Measurements from ENCODE around the gene MACROH2A1.

MACROH2A1 gene

DNA sequence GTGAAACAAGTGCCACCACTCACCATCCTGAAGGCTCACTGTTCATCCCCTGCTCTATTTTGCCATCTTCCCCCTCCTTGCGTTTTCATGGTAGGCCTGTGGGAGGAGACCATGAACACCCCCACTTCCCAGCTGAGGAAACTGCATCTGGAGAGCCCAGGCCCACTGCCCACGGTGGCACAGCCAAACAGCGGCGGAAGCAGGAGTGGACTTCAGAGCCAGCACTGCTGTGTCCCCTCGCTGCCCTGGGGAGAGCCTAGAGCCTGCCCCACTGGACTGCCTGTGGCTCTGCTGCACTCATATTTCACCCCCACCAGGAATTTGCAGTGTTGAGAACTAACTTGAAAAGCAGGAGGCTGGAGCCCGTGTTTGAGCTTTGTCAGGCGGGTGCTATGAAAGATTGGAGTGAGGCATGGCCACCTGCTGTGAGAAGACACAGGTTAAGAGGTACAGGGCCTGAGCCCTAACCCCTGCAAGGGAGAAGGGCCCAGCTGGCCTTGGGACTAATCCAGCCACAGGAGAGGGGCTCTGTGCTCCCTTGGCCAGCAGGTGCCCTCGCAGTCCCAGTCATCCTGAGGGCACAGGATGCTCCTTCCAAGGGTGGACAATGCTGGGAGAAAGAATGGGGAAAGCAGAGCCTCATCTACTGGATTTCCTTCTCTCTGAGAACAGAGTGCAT is 79.0 kb downstream of the MACROH2A1 start:
- Histone ChIP-seq H3K4me3 (no peak overlapping the region), H3K36me3 (replicated peaks) (no peaks in the 10 kb centered on the region), H3K27me3 (ENCODE audit: low read depth) (no peaks in the 10 kb centered on the region), H3K4me1 (no peaks in the 10 kb centered on the region), H3K9me3 (no peaks in the 10 kb centered on the region)
- no peak for DNase-seq (ENCODE audit: low spot score in 2 of 2)
- in situ Hi-C loops (cut with MboI; ENCODE audit: low sequenced_read_pairs) = no loop called here

DNA sequence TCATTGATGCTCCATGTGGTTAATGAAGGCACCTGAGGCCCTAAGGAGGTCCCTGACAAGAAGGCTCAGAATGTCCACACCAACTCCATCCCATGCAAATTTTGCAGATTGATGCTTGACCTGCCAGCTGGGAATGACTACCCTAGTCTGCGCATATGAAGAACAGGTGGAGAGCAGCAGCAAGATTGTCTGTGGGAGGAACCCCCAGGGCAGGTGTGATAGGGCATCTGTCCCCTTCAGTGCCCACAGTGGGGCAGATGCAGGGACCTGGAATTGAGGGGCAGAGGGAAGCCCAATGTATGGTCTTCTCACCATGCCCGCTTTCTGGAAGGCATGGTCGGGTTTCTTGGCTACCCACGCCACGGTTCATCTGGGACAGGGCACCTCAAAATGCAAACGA is 79.6 kb downstream of the MACROH2A1 start:
- no peak for DNase-seq (ENCODE audit: low spot score in 2 of 2)
- H3K4me1 ChIP-seq = no peaks in the 10 kb centered on the region
- H3K4me3 ChIP-seq = no peak overlapping the region
- H3K36me3 ChIP-seq (replicated peaks) = no peaks in the 10 kb centered on the region
- no peaks in the 10 kb centered on the region for H3K27me3 ChIP-seq (ENCODE audit: low read depth)
- no peaks in the 10 kb centered on the region for H3K9me3 ChIP-seq
- in situ Hi-C loops (cut with MboI; ENCODE audit: low sequenced_read_pairs) = no loop called here

DNA sequence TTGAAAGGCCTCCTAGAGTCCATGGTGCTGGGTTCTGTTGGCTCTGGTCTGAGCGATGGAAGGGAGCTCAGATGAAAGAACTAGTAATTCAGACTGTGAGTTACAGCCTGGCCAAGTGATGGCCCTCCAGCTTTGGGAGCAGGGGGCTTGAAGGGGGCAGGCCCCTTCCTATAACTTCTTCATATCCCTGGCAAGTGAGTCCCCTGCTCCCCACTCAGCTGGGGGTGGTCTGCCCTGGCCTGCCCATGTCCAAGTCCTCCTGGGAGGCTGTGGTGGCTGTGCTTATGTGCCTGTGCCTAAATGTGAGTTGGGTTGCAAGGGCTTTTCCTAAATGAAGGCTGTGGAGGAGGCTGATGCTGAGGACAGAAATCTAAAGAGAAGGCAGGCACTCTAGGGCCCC is 80.1 kb downstream of the MACROH2A1 start:
- H3K4me3 ChIP-seq = no peak overlapping the region
- no peaks in the 10 kb centered on the region for H3K36me3 ChIP-seq (replicated peaks)
- in situ Hi-C loops (cut with MboI; ENCODE audit: low sequenced_read_pairs) = no loop called here
- no peaks in the 10 kb centered on the region for H3K4me1 ChIP-seq
- no peaks in the 10 kb centered on the region for H3K9me3 ChIP-seq
- no peak for DNase-seq (ENCODE audit: low spot score in 2 of 2)
- H3K27me3 ChIP-seq (ENCODE audit: low read depth) = no peaks in the 10 kb centered on the region

DNA sequence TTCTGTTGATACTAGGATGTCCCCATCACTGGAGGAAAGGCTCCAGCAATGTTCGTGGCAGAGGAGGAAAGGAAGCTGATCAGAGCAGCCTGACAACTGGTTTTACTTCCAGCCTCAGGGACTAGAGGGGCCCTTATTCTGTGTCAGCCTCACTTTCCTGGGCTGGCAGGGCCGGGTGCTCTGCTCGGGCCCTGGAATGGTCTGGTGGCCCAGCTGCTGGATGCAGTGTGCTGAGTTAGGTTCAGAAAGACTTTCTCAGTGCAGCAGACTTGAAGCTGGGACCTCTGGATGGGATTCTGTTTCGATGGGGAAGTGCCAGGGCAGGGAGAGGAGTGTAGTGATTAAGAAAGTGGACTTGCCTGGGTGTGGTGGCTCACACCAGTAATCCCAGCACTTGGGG is 81.0 kb downstream of the MACROH2A1 start:
- H3K9me3 ChIP-seq = no peaks in the 10 kb centered on the region
- no peak for DNase-seq (ENCODE audit: low spot score in 2 of 2)
- H3K36me3 ChIP-seq (replicated peaks) = no peaks in the 10 kb centered on the region
- H3K4me3 ChIP-seq = no peak overlapping the region
- in situ Hi-C loops (cut with MboI; ENCODE audit: low sequenced_read_pairs) = no loop called here
- no peaks in the 10 kb centered on the region for H3K4me1 ChIP-seq
- no peaks in the 10 kb centered on the region for H3K27me3 ChIP-seq (ENCODE audit: low read depth)

DNA sequence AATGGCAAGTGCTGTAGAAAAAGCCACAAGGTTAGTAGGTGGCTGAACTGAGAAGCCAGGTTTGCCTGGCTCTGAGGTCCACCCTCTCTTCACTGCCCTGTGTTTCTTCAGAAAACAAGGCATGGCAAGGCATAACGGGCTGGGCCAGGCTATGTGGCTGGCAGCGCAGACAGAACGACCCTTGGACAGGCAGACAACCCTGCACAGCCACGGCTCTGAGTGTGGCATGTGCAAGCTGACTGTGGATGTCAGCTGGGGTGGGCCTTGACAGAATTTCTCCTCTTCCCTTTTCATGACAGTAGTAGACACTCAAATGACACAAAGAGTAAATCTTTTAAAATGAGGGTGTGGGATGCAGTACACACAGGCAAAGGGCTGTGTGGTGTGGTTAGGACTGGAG is 81.7 kb downstream of the MACROH2A1 start:
- Histone ChIP-seq H3K9me3 (no peaks in the 10 kb centered on the region), H3K36me3 (replicated peaks) (no peaks in the 10 kb centered on the region), H3K4me3 (no peak overlapping the region), H3K4me1 (no peaks in the 10 kb centered on the region), H3K27me3 (ENCODE audit: low read depth) (no peaks in the 10 kb centered on the region)
- no peak for DNase-seq (ENCODE audit: low spot score in 2 of 2)
- in situ Hi-C loops (cut with MboI; ENCODE audit: low sequenced_read_pairs) = no loop called here

DNA sequence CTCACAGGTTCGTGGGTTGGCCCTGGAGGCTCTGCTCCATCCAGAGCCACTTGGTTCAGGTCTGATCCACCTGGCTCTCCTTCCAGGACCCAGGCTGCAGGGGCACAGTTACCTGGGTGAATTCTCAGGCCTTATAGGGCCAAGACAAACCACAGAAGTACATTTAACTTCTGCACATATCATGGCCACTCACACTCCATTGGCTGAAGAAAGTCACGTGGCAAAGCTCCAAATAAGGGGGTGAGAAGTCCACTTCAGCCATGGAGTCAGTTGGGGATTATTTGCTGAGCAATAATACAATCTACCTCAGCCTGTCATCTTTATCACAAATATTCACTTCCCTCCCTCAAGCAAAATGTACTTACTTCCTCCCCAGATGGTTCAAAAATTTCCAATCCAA is 83.6 kb downstream of the MACROH2A1 start:
- DNase-seq (ENCODE audit: low spot score in 2 of 2) = no peak
- in situ Hi-C loops (cut with MboI; ENCODE audit: low sequenced_read_pairs) = no loop called here
- H3K4me3 ChIP-seq = no peak overlapping the region

DNA sequence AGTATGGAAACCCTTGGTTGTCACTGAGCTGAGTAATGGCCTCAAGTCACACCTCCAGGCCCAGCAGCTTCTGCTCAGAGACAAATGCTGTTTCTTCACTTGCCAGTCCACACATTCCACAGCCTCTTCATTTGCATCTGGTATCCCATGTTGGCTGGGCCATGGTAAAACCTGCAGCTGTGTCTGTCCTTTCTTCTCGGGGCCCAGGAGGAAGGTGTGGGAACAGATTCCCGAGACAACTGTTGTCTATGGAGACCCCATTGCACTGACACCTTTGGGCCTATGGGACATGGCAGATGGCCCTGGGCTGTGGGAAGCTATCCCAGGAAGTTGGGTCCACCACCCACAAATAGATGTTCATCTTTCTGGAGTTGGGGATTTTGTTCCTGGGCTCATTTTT is 85.1 kb downstream of the MACROH2A1 start:
- Histone ChIP-seq H3K36me3 (replicated peaks) (no peaks in the 10 kb centered on the region), H3K27me3 (ENCODE audit: low read depth) (no peaks in the 10 kb centered on the region), H3K4me1 (no peaks in the 10 kb centered on the region), H3K9me3 (no peaks in the 10 kb centered on the region), H3K4me3 (no peak overlapping the region)
- in situ Hi-C loops (cut with MboI; ENCODE audit: low sequenced_read_pairs) = no loop called here
- no peak for DNase-seq (ENCODE audit: low spot score in 2 of 2)

More for the DNA sequence above, 83.6 kb downstream of the MACROH2A1 start:
- H3K27me3 ChIP-seq (ENCODE audit: low read depth) = no peaks in the 10 kb centered on the region
- no peaks in the 10 kb centered on the region for H3K4me1 ChIP-seq
- H3K9me3 ChIP-seq = no peaks in the 10 kb centered on the region
- H3K36me3 ChIP-seq (replicated peaks) = no peaks in the 10 kb centered on the region

DNA sequence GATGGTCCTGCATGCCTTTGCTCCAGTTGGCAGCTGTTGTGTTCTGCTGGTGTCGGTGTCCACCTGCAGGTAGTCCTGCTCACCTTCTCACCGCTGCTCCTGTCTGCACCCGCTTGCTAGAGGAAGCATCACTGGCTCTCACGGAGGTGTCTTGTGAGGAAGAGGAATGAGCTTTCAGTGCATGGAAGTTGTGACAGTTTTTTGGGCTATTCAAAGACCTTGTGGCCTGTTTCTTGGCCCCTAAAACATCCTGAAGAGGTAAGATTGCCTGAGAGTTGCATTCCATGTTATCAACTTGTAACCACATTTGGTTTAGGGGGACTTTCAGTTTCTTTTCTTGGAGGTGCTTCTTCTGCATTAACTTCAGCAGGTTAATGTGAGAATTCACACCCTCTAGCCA is 85.6 kb downstream of the MACROH2A1 start:
- in situ Hi-C loops (cut with MboI; ENCODE audit: low sequenced_read_pairs) = no loop called here
- H3K9me3 ChIP-seq = no peaks in the 10 kb centered on the region
- no peaks in the 10 kb centered on the region for H3K36me3 ChIP-seq (replicated peaks)
- DNase-seq (ENCODE audit: low spot score in 2 of 2) = no peak
- no peaks in the 10 kb centered on the region for H3K4me1 ChIP-seq
- no peaks in the 10 kb centered on the region for H3K27me3 ChIP-seq (ENCODE audit: low read depth)
- no peak overlapping the region for H3K4me3 ChIP-seq

DNA sequence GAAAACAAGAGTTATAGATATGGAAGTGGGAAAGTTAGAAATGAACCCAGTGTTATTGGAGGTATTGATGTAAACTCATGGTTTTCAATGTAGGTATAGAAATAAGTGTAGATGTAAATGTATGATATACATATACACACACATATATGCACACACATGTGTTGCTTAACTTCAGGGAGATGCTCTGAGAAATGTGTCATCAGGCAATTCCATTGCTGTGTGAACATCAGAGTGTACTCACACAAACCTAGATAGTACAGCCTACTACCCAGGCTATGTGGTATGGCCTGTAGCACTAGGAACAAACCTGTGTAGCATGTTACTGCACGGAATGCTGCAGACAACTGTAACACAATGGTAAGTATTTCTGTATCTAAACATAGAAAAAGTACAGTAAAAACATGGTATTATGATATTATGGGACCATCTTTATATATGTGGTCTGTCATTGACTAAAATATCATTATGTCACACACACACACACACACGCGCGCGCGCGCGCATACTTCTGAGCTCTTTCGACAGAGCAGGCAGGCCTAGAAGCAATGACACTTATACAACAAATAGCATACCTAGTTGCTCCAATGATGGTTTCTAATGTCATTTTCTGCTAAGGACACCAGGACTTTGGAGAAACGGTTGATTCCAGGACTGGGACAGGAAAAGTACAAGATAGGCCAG is 86.6 kb downstream of the MACROH2A1 start:
- H3K4me1 ChIP-seq = no peaks in the 10 kb centered on the region
- in situ Hi-C loops (cut with MboI; ENCODE audit: low sequenced_read_pairs) = no loop called here
- DNase-seq (ENCODE audit: low spot score in 2 of 2) = no peak
- H3K36me3 ChIP-seq (replicated peaks) = no peaks in the 10 kb centered on the region
- H3K9me3 ChIP-seq = no peaks in the 10 kb centered on the region
- H3K4me3 ChIP-seq = no peak overlapping the region
- H3K27me3 ChIP-seq (ENCODE audit: low read depth) = no peaks in the 10 kb centered on the region

DNA sequence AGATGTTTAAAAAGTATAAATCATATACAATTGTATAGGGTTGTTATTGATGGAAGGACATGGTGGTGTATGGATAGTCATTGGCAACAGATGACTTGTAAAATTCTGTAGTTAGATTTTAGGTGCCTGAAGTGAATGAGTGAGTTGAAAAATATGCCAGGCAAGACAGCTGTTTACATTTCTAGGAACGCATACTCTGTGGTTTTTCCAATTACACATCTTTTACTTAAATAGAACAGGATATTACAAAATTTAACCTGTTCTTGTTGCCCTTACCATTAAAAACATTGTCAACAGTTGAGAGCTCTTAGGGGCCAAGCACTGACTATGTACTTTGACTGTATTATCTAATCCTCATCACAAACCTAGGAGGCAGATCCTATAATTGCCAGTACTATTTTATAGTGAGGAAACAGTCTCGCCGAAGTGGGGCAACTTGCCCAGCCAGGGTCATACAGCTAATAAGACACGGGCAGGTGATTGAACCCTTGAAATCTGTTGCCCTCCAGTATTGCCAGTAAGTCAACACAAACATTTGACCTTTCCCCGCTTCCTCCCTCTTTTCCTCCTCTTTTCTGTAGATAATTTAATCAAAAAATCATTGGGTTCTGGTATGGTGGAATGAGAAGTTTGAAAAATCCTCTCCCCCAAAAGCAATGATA is 88.6 kb downstream of the MACROH2A1 start:
- Histone ChIP-seq H3K9me3 (no peaks in the 10 kb centered on the region), H3K4me3 (no peak overlapping the region), H3K27me3 (ENCODE audit: low read depth) (no peaks in the 10 kb centered on the region), H3K4me1 (no peaks in the 10 kb centered on the region), H3K36me3 (replicated peaks) (no peaks in the 10 kb centered on the region)
- DNase-seq (ENCODE audit: low spot score in 2 of 2) = no peak
- in situ Hi-C loops (cut with MboI; ENCODE audit: low sequenced_read_pairs) = no loop called here

DNA sequence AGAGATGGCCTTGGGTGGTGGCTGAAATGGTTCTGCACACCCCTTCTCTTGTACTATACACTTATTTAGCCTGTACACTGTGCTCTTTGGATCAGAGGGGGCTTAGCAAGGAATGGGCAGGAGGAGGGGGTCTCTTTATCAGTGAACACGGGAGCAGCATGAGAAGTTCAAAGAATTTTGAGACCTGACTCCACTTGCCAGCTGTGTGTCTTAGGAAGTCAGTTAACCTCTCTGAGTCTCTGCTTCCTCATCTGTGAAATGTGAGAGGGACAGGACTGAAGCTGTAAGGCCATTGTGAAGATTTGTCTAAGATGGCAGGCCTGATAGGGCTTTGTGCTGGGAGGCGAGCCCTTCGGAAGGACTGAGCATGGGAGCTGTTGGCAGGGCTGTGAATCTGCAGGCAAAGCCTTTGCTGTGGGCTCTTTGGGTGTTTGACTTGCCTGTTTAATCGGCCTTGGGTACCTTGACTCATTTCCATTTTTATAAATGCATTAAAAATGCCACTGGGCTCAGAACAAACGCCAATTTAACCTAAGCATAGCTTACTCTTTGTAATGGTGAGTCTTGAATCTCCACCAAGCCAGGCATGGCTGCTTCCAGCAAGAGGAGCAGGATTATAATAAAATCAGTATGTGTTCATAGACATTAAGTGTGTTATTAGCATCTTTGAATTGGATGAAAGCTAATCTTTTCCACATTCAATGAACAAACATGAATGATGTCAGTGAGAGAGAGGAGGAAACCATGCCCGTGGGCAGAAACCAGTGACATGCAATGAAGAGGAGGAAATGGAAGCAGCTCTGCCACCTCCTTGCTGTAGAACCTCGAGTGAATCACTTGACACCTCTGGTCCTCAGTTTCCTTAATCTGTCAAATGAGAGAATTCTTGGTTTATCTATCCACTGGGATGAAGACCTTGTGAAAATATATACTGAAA is 89.4 kb downstream of the MACROH2A1 start:
- Histone ChIP-seq H3K4me3 (no peak overlapping the region), H3K9me3 (no peaks in the 10 kb centered on the region), H3K4me1 (no peaks in the 10 kb centered on the region), H3K36me3 (replicated peaks) (no peaks in the 10 kb centered on the region), H3K27me3 (ENCODE audit: low read depth) (no peaks in the 10 kb centered on the region)
- no peak for DNase-seq (ENCODE audit: low spot score in 2 of 2)
- in situ Hi-C loops (cut with MboI; ENCODE audit: low sequenced_read_pairs) = no loop called here

DNA sequence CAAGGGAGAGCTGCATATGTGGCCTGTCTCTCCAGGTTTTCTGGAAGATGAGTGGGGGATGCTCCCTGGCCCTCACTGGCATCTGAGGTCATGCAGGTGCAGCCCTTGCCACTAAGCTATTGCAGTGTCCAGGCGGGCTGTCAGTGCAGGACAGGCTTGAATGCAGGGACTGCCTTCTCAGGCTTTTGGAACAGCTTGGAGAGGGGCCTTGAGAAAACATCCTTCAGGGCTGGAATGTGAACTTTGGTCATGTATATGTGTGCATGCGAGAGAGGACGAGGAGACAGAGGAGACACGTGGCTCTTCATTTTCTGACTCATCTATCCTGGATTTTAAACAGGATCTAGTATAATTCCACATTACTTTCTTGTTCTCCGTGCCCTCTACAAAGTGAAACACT is 90.3 kb downstream of the MACROH2A1 start:
- Histone ChIP-seq H3K9me3 (no peaks in the 10 kb centered on the region), H3K27me3 (ENCODE audit: low read depth) (no peaks in the 10 kb centered on the region), H3K4me3 (no peak overlapping the region), H3K4me1 (no peaks in the 10 kb centered on the region), H3K36me3 (replicated peaks) (no peaks in the 10 kb centered on the region)
- no peak for DNase-seq (ENCODE audit: low spot score in 2 of 2)
- in situ Hi-C loops (cut with MboI; ENCODE audit: low sequenced_read_pairs) = no loop called here

DNA sequence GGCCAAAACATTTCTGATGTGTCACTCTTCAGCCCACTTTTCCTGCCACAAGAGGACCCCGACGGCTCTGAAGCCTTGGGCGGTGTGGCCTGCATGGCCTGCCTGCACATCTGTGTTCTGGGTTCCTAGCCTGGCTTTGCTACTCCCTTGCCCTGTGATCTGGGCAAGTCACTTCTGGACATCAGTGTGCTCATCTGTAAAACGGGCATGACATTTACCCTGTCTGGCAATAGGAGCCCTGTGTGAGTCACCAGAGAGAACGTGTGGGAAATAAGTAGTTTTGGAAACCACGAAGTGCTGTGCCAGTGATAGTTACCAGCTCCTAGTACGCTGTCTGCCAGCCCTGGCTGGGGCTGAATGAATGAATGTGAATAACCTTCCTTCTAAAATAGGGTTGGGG is 90.8 kb downstream of the MACROH2A1 start:
- Histone ChIP-seq H3K27me3 (ENCODE audit: low read depth) (no peaks in the 10 kb centered on the region), H3K9me3 (no peaks in the 10 kb centered on the region), H3K36me3 (replicated peaks) (no peaks in the 10 kb centered on the region), H3K4me1 (no peaks in the 10 kb centered on the region), H3K4me3 (no peak overlapping the region)
- no peak for DNase-seq (ENCODE audit: low spot score in 2 of 2)
- in situ Hi-C loops (cut with MboI; ENCODE audit: low sequenced_read_pairs) = no loop called here
